Adipocyte (in vitro differentiated cells): Measurements from ENCODE around the gene DNAJB12.
A peak's percentile ranks its signal among the peaks of the same experiment; 100 is the strongest.
"Not testable (repeated sequence)": the region's sequence is repeated elsewhere in the genome, so short reads cannot be mapped to it uniquely, and the experiment has no call there.

Experiments
- DNase-seq: peaks from one replicate; pipeline ENCODE4 v3.0.0-alpha.2; 2015; ENCODE audit warnings: low read depth
- H3K27me3 ChIP-seq: replicated peaks from 2 replicates; pipeline ENCODE4 v1.7.0; 2013; ENCODE audit warnings: mild to moderate bottlenecking, low read length, moderate library complexity; ENCODE audit not compliant: control insufficient read depth, insufficient read depth
- H3K36me3 ChIP-seq: 2 replicates; pipeline ENCODE4 v1.7.0; 2013; ENCODE audit warnings: low read length, mild to moderate bottlenecking, moderate library complexity; ENCODE audit not compliant: control insufficient read depth, insufficient read depth, severe bottlenecking
- H3K4me1 ChIP-seq: 2 replicates; pipeline ENCODE4 v1.7.0; 2013; ENCODE audit warnings: mild to moderate bottlenecking, low read length, moderate library complexity; ENCODE audit not compliant: control insufficient read depth, insufficient read depth
- H3K4me3 ChIP-seq: 2 replicates; pipeline ENCODE4 v1.7.0; 2013; ENCODE audit warnings: mild to moderate bottlenecking, low read length, moderate library complexity
- H3K9ac ChIP-seq: 2 replicates; pipeline ENCODE4 v1.7.0; 2013; ENCODE audit warnings: mild to moderate bottlenecking, low read length, moderate library complexity
- H3K9me3 ChIP-seq: 2 replicates; pipeline ENCODE4 v1.7.0; 2013; ENCODE audit warnings: mild to moderate bottlenecking, low read length, moderate library complexity; ENCODE audit not compliant: control insufficient read depth

DNAJB12 gene

DNA sequence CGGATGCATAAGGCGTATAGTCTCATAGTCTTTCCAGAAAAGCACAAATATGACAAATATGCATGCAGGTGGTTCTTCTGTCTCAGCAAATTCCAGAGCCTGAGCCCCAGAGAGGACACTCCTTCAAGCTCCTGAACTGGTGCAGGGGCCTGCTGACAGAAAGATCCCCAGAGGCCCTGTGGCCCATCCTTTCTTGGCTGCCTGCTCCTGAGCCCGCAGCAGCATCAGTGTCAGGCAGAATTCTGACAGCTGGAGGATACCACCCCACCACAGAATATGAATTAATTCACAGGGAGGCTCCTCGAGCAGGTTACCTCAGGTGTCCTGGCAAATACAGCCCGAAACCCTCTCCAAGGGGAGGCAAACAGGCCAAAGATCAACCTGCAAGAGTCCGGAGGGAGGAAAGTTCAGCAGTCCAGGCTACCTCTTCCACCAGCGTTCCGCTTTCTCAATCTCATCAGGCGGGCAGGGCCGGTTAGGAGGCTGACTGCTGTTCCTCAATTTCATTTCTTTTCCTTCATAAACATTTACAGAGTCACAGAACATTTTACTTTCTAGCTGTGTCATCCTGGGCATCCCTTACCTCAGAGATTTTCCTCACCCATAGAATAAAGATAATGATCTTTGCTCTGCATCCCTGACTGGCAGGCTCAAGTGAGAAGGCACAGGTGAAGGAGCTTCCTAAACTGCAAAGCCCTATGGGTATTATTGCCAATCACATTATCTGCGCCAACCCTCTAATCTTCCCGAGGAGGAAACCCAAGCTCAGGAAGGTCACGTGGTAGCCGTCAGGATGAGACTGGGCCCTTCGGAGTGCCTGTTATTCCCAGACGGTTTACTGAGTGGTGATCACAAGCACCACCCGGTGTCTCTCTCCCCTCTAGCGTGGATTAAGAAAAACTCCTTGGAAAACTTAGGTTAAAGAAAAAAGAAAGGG, 1.4 kb downstream of the DNAJB12 start:
- peak; percentile 68 for DNase-seq
- H3K27me3 ChIP-seq: no peaks in the 10 kb centered on the region
- peaks cover 21% of the 10 kb centered on the region for H3K36me3 ChIP-seq
- H3K4me1 ChIP-seq: peaks cover 20% of the 10 kb centered on the region
- peak overlapping the region; percentile 98 for H3K4me3 ChIP-seq
- peak overlapping the region; percentile 99 for H3K9ac ChIP-seq
- H3K9me3 ChIP-seq: no peaks in the 10 kb centered on the region

GRCh38 chr10:72351479-72351878, 3.2 kb downstream of the DNAJB12 start:
- DNase-seq: no peak
- peaks cover 20% of the 10 kb centered on the region for H3K4me1 ChIP-seq
- peaks cover 24% of the 10 kb centered on the region for H3K36me3 ChIP-seq
- H3K27me3 ChIP-seq: no peaks in the 10 kb centered on the region
- no peak overlapping the region for H3K4me3 ChIP-seq
- H3K9ac ChIP-seq: no peak overlapping the region
- no peaks in the 10 kb centered on the region for H3K9me3 ChIP-seq

- Histone ChIP-seq H3K9me3 (no peaks in the 10 kb centered on the region), H3K4me1 (peaks cover 16% of the 10 kb centered on the region), H3K9ac (no peak overlapping the region), H3K36me3 (peaks cover 31% of the 10 kb centered on the region), H3K27me3 (no peaks in the 10 kb centered on the region), H3K4me3 (no peak overlapping the region)
- no peak for DNase-seq
Measured at GRCh38 chr10:72349438-72349837, 5.3 kb downstream of the DNAJB12 start.

GRCh38 chr10:72348282-72348681, 6.4 kb downstream of the DNAJB12 start:
- H3K4me3 ChIP-seq: no peak overlapping the region
- H3K4me1 ChIP-seq: peaks cover 12% of the 10 kb centered on the region
- H3K27me3 ChIP-seq: no peaks in the 10 kb centered on the region
- H3K36me3 ChIP-seq: peaks cover 43% of the 10 kb centered on the region
- DNase-seq: no peak
- H3K9me3 ChIP-seq: no peaks in the 10 kb centered on the region
- no peak overlapping the region for H3K9ac ChIP-seq

- H3K9me3 ChIP-seq, H3K4me1 ChIP-seq, H3K4me3 ChIP-seq, H3K9ac ChIP-seq, H3K27me3 ChIP-seq, DNase-seq: not testable (repeated sequence)
- H3K36me3 ChIP-seq: peaks cover 60% of the 10 kb centered on the region
Measured at GRCh38 chr10:72346117-72346516, 8.6 kb downstream of the DNAJB12 start.

- no peaks in the 10 kb centered on the region for H3K27me3 ChIP-seq
- H3K36me3 ChIP-seq: peaks cover 61% of the 10 kb centered on the region
- DNase-seq: no peak
- H3K4me3 ChIP-seq: no peak overlapping the region
- no peaks in the 10 kb centered on the region for H3K9me3 ChIP-seq
- H3K9ac ChIP-seq: no peak overlapping the region
- H3K4me1 ChIP-seq: no peaks in the 10 kb centered on the region
Measured at GRCh38 chr10:72344932-72345331, 9.8 kb downstream of the DNAJB12 start.

- Histone ChIP-seq H3K9me3 (no peaks in the 10 kb centered on the region), H3K36me3 (peaks cover 62% of the 10 kb centered on the region), H3K27me3 (no peaks in the 10 kb centered on the region), H3K4me3 (no peak overlapping the region), H3K4me1 (no peaks in the 10 kb centered on the region), H3K9ac (no peak overlapping the region)
- no peak for DNase-seq
Measured at GRCh38 chr10:72342911-72343310, 11.8 kb downstream of the DNAJB12 start.

DNA sequence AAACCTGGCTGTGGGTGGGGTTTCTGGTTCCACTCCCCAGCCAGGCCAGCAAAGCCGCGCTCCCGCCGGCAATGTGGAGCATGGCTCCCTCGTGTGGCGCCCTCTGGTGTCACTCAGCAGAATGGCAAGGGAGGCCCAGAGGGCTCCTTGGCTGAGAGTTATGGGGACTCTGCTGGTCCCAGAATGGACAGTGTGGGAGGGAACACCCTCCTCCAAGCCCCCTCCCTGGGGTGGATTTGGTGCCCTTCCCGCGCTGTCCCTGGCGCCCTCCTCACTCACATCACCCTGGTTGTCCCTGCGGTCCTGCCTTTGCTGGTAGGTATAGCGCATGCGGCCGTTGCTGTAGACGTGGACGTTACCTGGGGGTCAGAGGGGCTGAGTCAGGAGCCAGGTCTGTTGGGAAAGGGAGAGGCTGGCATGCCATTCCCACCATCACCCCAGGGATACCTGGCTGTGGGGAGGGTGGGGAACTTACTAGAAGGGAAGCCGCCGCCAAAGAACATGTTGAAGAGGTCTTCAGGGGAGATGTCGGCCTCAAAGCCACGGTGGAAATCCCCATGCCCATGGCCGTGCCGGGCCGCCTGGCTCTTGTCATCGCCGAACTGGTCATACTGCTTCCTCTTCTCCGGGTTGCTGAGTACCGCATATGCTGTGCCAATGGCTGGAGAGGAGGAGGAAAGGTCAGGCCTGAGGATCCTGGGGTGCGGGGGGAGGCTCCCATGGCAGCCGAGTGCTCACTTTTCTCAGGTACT, 14.0 kb downstream of the DNAJB12 start:
- H3K9ac ChIP-seq: no peak overlapping the region
- DNase-seq: peak; percentile 82
- peaks cover 82% of the 10 kb centered on the region for H3K36me3 ChIP-seq

DNA sequence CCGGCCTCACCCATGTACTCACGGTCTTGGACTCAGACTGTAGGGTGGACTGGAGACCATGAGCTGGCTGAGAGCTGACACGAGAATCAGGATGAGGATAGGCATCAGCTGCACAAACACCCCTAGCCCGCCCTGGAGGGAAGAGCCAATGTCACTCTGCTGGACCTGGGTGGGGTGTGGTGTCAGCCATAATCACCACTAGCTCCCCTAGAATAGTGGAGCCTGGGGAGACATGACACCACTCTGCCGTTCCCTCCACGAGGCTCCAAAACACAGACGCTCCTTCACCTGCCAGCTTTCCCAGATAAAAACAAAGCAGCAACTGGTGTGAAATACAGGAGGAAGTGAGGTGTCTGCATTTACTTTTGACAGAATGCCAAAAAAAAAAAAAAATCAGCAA, 16.5 kb downstream of the DNAJB12 start:
- no peak overlapping the region for H3K9ac ChIP-seq
- H3K4me3 ChIP-seq: no peak overlapping the region
- no peak for DNase-seq
- no peaks in the 10 kb centered on the region for H3K9me3 ChIP-seq
- H3K27me3 ChIP-seq: no peaks in the 10 kb centered on the region
- peaks cover 18% of the 10 kb centered on the region for H3K4me1 ChIP-seq
- H3K36me3 ChIP-seq: peaks cover 85% of the 10 kb centered on the region

More for the DNA sequence above, 14.0 kb downstream of the DNAJB12 start:
- Histone ChIP-seq H3K4me1 (peaks cover 13% of the 10 kb centered on the region), H3K9me3 (no peaks in the 10 kb centered on the region), H3K4me3 (no peak overlapping the region), H3K27me3 (no peaks in the 10 kb centered on the region)

GRCh38 chr10:72337722-72338121, 17.0 kb downstream of the DNAJB12 start:
- Histone ChIP-seq H3K9me3 (no peaks in the 10 kb centered on the region), H3K36me3 (peaks cover 81% of the 10 kb centered on the region), H3K9ac (no peak overlapping the region), H3K4me3 (no peak overlapping the region), H3K27me3 (no peaks in the 10 kb centered on the region), H3K4me1 (peaks cover 18% of the 10 kb centered on the region)
- DNase-seq: no peak

DNA sequence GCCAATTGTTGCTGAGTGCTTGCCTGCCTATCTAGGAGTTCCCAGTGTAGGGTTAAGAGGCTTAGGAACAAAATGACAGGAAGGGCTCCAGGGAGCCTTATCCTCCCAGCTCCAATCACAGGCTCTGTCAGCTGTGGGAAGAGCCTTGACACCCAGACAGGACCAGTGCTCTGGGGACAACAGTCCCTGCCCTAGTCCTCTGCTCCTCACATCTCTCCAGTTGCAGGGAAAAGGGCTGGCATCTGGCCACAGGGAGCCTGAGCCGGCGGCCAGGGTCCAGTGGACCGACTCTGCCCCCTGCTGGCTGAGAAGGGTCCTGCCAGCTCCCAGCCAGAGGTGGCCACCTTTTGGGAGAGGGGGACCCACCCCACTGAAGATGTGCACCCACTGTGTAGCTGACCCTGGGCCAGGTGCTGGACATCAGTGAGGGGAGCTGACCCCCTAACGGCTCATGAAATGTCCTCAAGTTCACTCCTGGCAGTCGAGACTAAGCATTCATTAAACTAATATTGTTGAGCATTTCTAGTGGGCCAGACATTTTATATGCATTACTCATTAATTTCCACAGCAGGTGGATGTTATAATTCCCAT, 17.6 kb downstream of the DNAJB12 start:
- peak; percentile 90 for DNase-seq
- Histone ChIP-seq H3K9ac (peak overlapping the region; percentile 66), H3K4me1 (peaks cover 18% of the 10 kb centered on the region), H3K36me3 (peaks cover 77% of the 10 kb centered on the region), H3K4me3 (no peak overlapping the region), H3K9me3 (no peaks in the 10 kb centered on the region), H3K27me3 (no peaks in the 10 kb centered on the region)
